Measurements from ENCODE around the gene COL11A1.
"Not testable (repeated sequence)": the region's sequence is repeated elsewhere in the genome, so short reads cannot be mapped to it uniquely, and the experiment has no call there.

COL11A1 gene

GRCh38 chr1:102833151-102833550 is 275.2 kb downstream of the COL11A1 start:
- DNase-seq = no peak

DNA sequence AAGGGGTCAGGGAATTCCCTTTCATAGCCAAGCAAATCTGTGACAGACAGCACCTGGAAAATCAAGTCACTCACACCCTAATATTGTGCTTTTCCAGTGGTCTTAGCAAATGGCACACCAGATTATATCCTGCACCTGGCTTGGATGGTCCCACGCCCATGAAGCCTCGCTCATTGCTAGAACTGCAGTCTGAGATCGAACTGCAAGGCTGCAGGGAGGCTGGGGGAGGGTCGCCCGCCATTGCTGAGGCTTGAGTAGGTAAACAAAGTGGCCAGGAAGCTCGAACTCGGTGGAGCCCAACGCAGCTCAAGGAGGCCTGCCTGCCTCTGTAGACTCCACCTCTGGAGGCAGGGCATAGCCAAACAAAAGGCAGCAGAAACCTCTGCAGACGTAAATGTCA is 281.6 kb downstream of the COL11A1 start:
- not testable (repeated sequence) for DNase-seq
